Naive thymus-derived CD4-positive, alpha-beta T cell (primary cell): Measurements from ENCODE around the gene LRP1. TPM values are rescaled to one million over a fixed set of nuclear protein-coding genes. Genes with fewer than 3 reads are reported as not detected.

Experiments
- ATAC-seq: fragments of 150-1000 bp; cut with Tn5 transposase; 2 replicates; pipeline ENCODE4 v1.10.0; 2021; ENCODE audit warnings: mild to moderate bottlenecking, moderate library complexity
- CTCF ChIA-PET: fragments of 350-600 bp; sonication (Branson Sonifier 250); formaldehyde crosslinking; loops from one replicate; lab custom pipeline; 2021; ENCODE audit warnings: antibody characterized with exemption; lab: Charles Lee
- POLR2A ChIA-PET: fragments of 350-600 bp; sonication (Branson Sonifier 250); formaldehyde crosslinking; loops from one replicate; lab custom pipeline; 2021; ENCODE audit warnings: antibody characterized with exemption, inconsistent platforms; lab: Charles Lee
- DNase-seq, 9 donors: peaks; one replicate each; pipeline versions ENCODE4 v3.0.0 to v3.0.0-alpha.2; 2020 to 2022; ENCODE audit warnings: mixed read lengths in 1 of 9
- H3K27ac ChIP-seq: one replicate; pipeline ENCODE4 v1.7.0; 2013; ENCODE audit warnings: mild to moderate bottlenecking, low read depth, low read length, moderate library complexity
- H3K27me3 ChIP-seq, 2 donors: one replicate each; pipeline ENCODE4 v1.7.0; 2013; ENCODE audit warnings: low read length in 2 of 2, mild to moderate bottlenecking in 2 of 2, moderate library complexity in 2 of 2; ENCODE audit not compliant: control insufficient read depth in 2 of 2, insufficient read depth in 2 of 2
- H3K36me3 ChIP-seq, 3 experiments: 1 replicate in 2 of 3; 2 replicates in 1 of 3; pipeline ENCODE4 v1.7.0; 2013; ENCODE audit warnings: low read length in 3 of 3, mild to moderate bottlenecking in 3 of 3, moderate library complexity in 1 of 3; ENCODE audit not compliant: insufficient read depth in 3 of 3, control insufficient read depth in 2 of 3
- H3K4me1 ChIP-seq, 2 donors: one replicate each; pipeline ENCODE4 v1.7.0; 2013; ENCODE audit warnings: low read length in 2 of 2, mild to moderate bottlenecking in 2 of 2, moderate library complexity in 1 of 2; ENCODE audit not compliant: control insufficient read depth in 2 of 2, insufficient read depth in 2 of 2
- H3K4me3 ChIP-seq: 2 replicates; pipeline ENCODE4 v1.7.0; 2013; ENCODE audit warnings: mild to moderate bottlenecking, low read length
- H3K9me3 ChIP-seq, 3 experiments: 1 replicate in 2 of 3; 2 replicates in 1 of 3; pipeline ENCODE4 v1.7.0; 2013; ENCODE audit warnings: low read length in 3 of 3; ENCODE audit not compliant: control insufficient read depth in 2 of 3
- H3K27ac Mint-ChIP-seq, 9 donors: one replicate each; pipeline ENCODE4 v1.8.0; 2020 to 2022; ENCODE audit warnings: mixed read lengths in 9 of 9, mild to moderate bottlenecking in 8 of 9, moderate library complexity in 5 of 9, inconsistent platforms in 2 of 9
- H3K27me3 Mint-ChIP-seq, 5 donors: one replicate each; pipeline ENCODE4 v1.8.0; 2021 to 2022; ENCODE audit warnings: mixed read lengths in 5 of 5, mild to moderate bottlenecking in 1 of 5
- H3K36me3 Mint-ChIP-seq, 5 donors: one replicate each; pipeline ENCODE4 v1.8.0; 2020 to 2022; ENCODE audit warnings: mixed read lengths in 5 of 5, mild to moderate bottlenecking in 3 of 5, inconsistent platforms in 1 of 5
- H3K4me1 Mint-ChIP-seq, 7 donors: one replicate each; pipeline ENCODE4 v1.8.0; 2020 to 2022; ENCODE audit warnings: mixed read lengths in 7 of 7, mild to moderate bottlenecking in 3 of 7, inconsistent platforms in 1 of 7
- H3K4me3 Mint-ChIP-seq, 10 donors: one replicate each; pipeline ENCODE4 v1.8.0; 2020 to 2022; ENCODE audit warnings: mild to moderate bottlenecking in 10 of 10, mixed read lengths in 10 of 10, moderate library complexity in 6 of 10, inconsistent platforms in 2 of 10
- H3K9me3 Mint-ChIP-seq, 11 donors: one replicate each; pipeline ENCODE4 v1.8.0; 2020 to 2022; ENCODE audit warnings: mixed read lengths in 11 of 11, mild to moderate bottlenecking in 4 of 11, inconsistent platforms in 1 of 11, moderate library complexity in 1 of 11
- intact Hi-C, 2 donors: fragments of 100-400 bp; cut with micrococcal nuclease; formaldehyde crosslinking; loops; one replicate each; pipeline ENCODE4 v1.15.1; 2023
- polyA plus RNA-seq, 2 donors: library from polyadenylated mRNA; unstranded; fragments of 300-500 nt; fragmentation: Illumina TruSeq; gene quantifications; one replicate each; pipeline ENCODE4 v1.2.3, GENCODE V29; 2021
- total RNA-seq, 6 experiments: library from RNA in 5 of 6; stranded (reverse) in 5 of 6; gene quantifications; 1 replicate in 5 of 6; 2 replicates in 1 of 6; pipeline ENCODE4 v1.2.3 and lab custom pipeline; 2021 to 2026

Gene LRP1
- total and polyA plus RNA-seq, 7 experiments from 2014 or later, result 0.58 to 119 (median 10.5) TPM

- peaks cover 0 to 1% (median 0%) of the 10 kb centered on the region in 11 donors for H3K9me3 Mint-ChIP-seq
- no peaks in the 10 kb centered on the region for H3K9me3 ChIP-seq
- no peaks in the 10 kb centered on the region for H3K4me1 Mint-ChIP-seq
These were observed 66.9 kb downstream of the LRP1 start for GRCh38 chr12:57195186-57195585.

GRCh38 chr12:57195611-57196371 is 67.5 kb downstream of the LRP1 start:
- no peaks in the 10 kb centered on the region for H3K27me3 ChIP-seq
- Mint-ChIP-seq H3K27me3 (peaks cover 0 to 3% (median 0%) of the 10 kb centered on the region in 5 donors), H3K4me1 (no peaks in the 10 kb centered on the region), H3K36me3 (peaks cover 0 to 14% (median 4%) of the 10 kb centered on the region in 5 donors), H3K27ac (no peak overlapping the region), H3K4me3 (no peak overlapping the region), H3K9me3 (peaks cover 0 to 1% (median 0%) of the 10 kb centered on the region in 11 donors)
- no peak overlapping the region for H3K4me3 ChIP-seq
- ATAC-seq (no peak), DNase-seq (no peak)
- no peak overlapping the region for H3K27ac ChIP-seq
- H3K9me3 ChIP-seq, result no peaks in the 10 kb centered on the region
- intact Hi-C loops, result no loop called here
- peaks cover 0 to 14% (median 0%) of the 10 kb centered on the region in 3 experiments for H3K36me3 ChIP-seq
- H3K4me1 ChIP-seq, result no peaks in the 10 kb centered on the region
- ChIA-PET CTCF (no interaction called here), POLR2A (no interaction called here)

More at GRCh38 chr12:57195186-57195585, 66.9 kb downstream of the LRP1 start:
- ATAC-seq (no peak), DNase-seq (no peak)
- ChIA-PET POLR2A (no interaction called here), CTCF (no interaction called here)
- peaks cover 0 to 3% (median 0%) of the 10 kb centered on the region in 5 donors for H3K27me3 Mint-ChIP-seq
- Histone ChIP-seq H3K36me3 (peaks cover 0 to 14% (median 0%) of the 10 kb centered on the region in 3 experiments), H3K27me3 (no peaks in the 10 kb centered on the region), H3K27ac (no peak overlapping the region), H3K4me3 (no peak overlapping the region), H3K4me1 (no peaks in the 10 kb centered on the region)
- peaks cover 0 to 14% (median 4%) of the 10 kb centered on the region in 5 donors for H3K36me3 Mint-ChIP-seq
- no peak overlapping the region for H3K4me3 Mint-ChIP-seq
- intact Hi-C loops, result no loop called here
- no peak overlapping the region for H3K27ac Mint-ChIP-seq

- Mint-ChIP-seq H3K4me3 (no peak overlapping the region), H3K27ac (peak overlapping the region in 1 of 9 donors; percentile 71), H3K9me3 (peaks cover 0 to 1% (median 0%) of the 10 kb centered on the region in 11 donors), H3K4me1 (no peaks in the 10 kb centered on the region), H3K27me3 (peaks cover 0 to 3% (median 0%) of the 10 kb centered on the region in 5 donors), H3K36me3 (peaks cover 0 to 14% (median 4%) of the 10 kb centered on the region in 5 donors)
- Histone ChIP-seq H3K9me3 (no peaks in the 10 kb centered on the region), H3K27me3 (no peaks in the 10 kb centered on the region), H3K4me1 (no peaks in the 10 kb centered on the region), H3K4me3 (no peak overlapping the region), H3K27ac (no peak overlapping the region), H3K36me3 (peaks cover 0 to 14% (median 0%) of the 10 kb centered on the region in 3 experiments)
- intact Hi-C loops, result no loop called here
- ChIA-PET POLR2A (no interaction called here), CTCF (no interaction called here)
- no peak for ATAC-seq
- no peak for DNase-seq
These were observed 68.2 kb downstream of the LRP1 start for GRCh38 chr12:57196439-57196838.

- H3K4me3 Mint-ChIP-seq, result no peak overlapping the region
These were observed 68.7 kb downstream of the LRP1 start for GRCh38 chr12:57196956-57197355.

GRCh38 chr12:57198329-57198728 is 70.0 kb downstream of the LRP1 start:
- CTCF ChIA-PET, result no interaction called here
- peaks cover 0 to 11% (median 0%) of the 10 kb centered on the region in 5 donors for H3K36me3 Mint-ChIP-seq

More at GRCh38 chr12:57196956-57197355, 68.7 kb downstream of the LRP1 start:
- no peaks in the 10 kb centered on the region for H3K9me3 Mint-ChIP-seq
- Histone ChIP-seq H3K4me1 (no peaks in the 10 kb centered on the region), H3K27me3 (no peaks in the 10 kb centered on the region), H3K36me3 (peaks cover 0 to 14% (median 0%) of the 10 kb centered on the region in 3 experiments), H3K9me3 (no peaks in the 10 kb centered on the region), H3K27ac (no peak overlapping the region), H3K4me3 (no peak overlapping the region)
- intact Hi-C loops, result no loop called here
- ChIA-PET POLR2A (no interaction called here), CTCF (no interaction called here)
- no peaks in the 10 kb centered on the region for H3K4me1 Mint-ChIP-seq
- H3K27ac Mint-ChIP-seq, result no peak overlapping the region
- H3K36me3 Mint-ChIP-seq, result peaks cover 0 to 9% (median under 1%) of the 10 kb centered on the region in 5 donors
- peaks cover 0 to 3% (median 0%) of the 10 kb centered on the region in 5 donors for H3K27me3 Mint-ChIP-seq
- DNase-seq, result no peak
- ATAC-seq, result no peak

GRCh38 chr12:57199191-57199590 is 70.9 kb downstream of the LRP1 start:
- H3K4me1 Mint-ChIP-seq, result no peaks in the 10 kb centered on the region
- intact Hi-C loops, result no loop called here
- Histone ChIP-seq H3K36me3 (peaks cover 0 to 10% (median 0%) of the 10 kb centered on the region in 3 experiments), H3K4me3 (no peak overlapping the region), H3K27me3 (no peaks in the 10 kb centered on the region), H3K9me3 (no peaks in the 10 kb centered on the region), H3K4me1 (no peaks in the 10 kb centered on the region), H3K27ac (no peak overlapping the region)
- H3K27me3 Mint-ChIP-seq, result peaks cover 0 to 3% (median 0%) of the 10 kb centered on the region in 5 donors
- DNase-seq (no peak), ATAC-seq (no peak)
- H3K9me3 Mint-ChIP-seq, result no peaks in the 10 kb centered on the region
- H3K27ac Mint-ChIP-seq, result no peak overlapping the region
- POLR2A ChIA-PET, result no interaction called here
- no peak overlapping the region for H3K4me3 Mint-ChIP-seq
- CTCF ChIA-PET, result no interaction called here
- peaks cover 0 to 13% (median 0%) of the 10 kb centered on the region in 5 donors for H3K36me3 Mint-ChIP-seq

More at GRCh38 chr12:57198329-57198728, 70.0 kb downstream of the LRP1 start:
- H3K4me3 Mint-ChIP-seq, result no peak overlapping the region
- Histone ChIP-seq H3K27me3 (no peaks in the 10 kb centered on the region), H3K9me3 (no peaks in the 10 kb centered on the region), H3K27ac (no peak overlapping the region), H3K4me3 (no peak overlapping the region), H3K4me1 (no peaks in the 10 kb centered on the region), H3K36me3 (peaks cover 0 to 10% (median 0%) of the 10 kb centered on the region in 3 experiments)
- no peaks in the 10 kb centered on the region for H3K9me3 Mint-ChIP-seq
- no peak overlapping the region for H3K27ac Mint-ChIP-seq
- no peaks in the 10 kb centered on the region for H3K4me1 Mint-ChIP-seq
- DNase-seq (no peak), ATAC-seq (no peak)
- intact Hi-C loops, result no loop called here
- H3K27me3 Mint-ChIP-seq, result peaks cover 0 to 3% (median 0%) of the 10 kb centered on the region in 5 donors
- POLR2A ChIA-PET, result interaction anchor here (0.5 kb wide), 1 partner anchor 569 kb away, joined by 3 read pairs; no protein-coding TSS in a partner anchor
